SK-N-SH (cell line): ENCODE results near the gene SPG11. TPM values are rescaled to one million over a fixed set of nuclear protein-coding genes. Genes with fewer than 3 reads are reported as not detected.
A peak's percentile ranks its signal among the peaks of the same experiment; 100 is the strongest.

Experiments
- CTCF ChIA-PET: fragments of 300-600, 350-600 bp; formaldehyde crosslinking; extraction: SDS; loops from one replicate; lab custom pipeline; 2021; lab: Yijun Ruan, JAX
- POLR2A ChIA-PET: fragments of 350-600 bp; sonication (Branson Sonifier 250); formaldehyde crosslinking; extraction: SDS; loops from one replicate; lab custom pipeline; 2020; ENCODE audit warnings: antibody characterized with exemption, inconsistent platforms; lab: Yijun Ruan, JAX
- DNase-seq: peaks from one replicate; pipeline ENCODE4 v3.0.0; 2012
- H2AFZ ChIP-seq: fragments of 200-600 bp; sonication (generic); 2 replicates; pipeline ENCODE4 v1.8.1; 2016; ENCODE audit warnings: antibody characterized with exemption, mild to moderate bottlenecking, low read depth
- H3F3A ChIP-seq: fragments of 200-600 bp; sonication (generic); replicated peaks from 2 replicates; pipeline ENCODE3; 2016; ENCODE audit warnings: antibody characterized with exemption, mild to moderate bottlenecking; ENCODE audit not compliant: insufficient read depth
- H3K27ac ChIP-seq, 2 experiments: fragments of 200-500 bp in 1 of 2; fragments of 200-600 bp in 1 of 2; sonication (Bioruptor generic) in 1 of 2; sonication (generic), shearing (Covaris generic) in 1 of 2; 2 replicates each; pipeline versions ENCODE4 v1.5.1 to v1.6.1; 2014 to 2016; ENCODE audit warnings: low read depth in 2 of 2, inconsistent platforms in 1 of 2, low read length in 1 of 2, mild to moderate bottlenecking in 1 of 2, mixed read lengths in 1 of 2
- H3K27me3 ChIP-seq: fragments of 200-600 bp; sonication (generic), shearing (Covaris generic); 2 replicates; pipeline ENCODE4 v1.6.1; 2016; ENCODE audit warnings: mixed run types; ENCODE audit not compliant: insufficient read depth
- H3K36me3 ChIP-seq, 2 experiments: fragments of 200-500 bp in 1 of 2; fragments of 200-600 bp in 1 of 2; sonication (Bioruptor generic) in 1 of 2; sonication (generic) in 1 of 2; replicated peaks in 1 of 2; 2 replicates each; pipeline versions ENCODE3 to v1.5.1; 2014 to 2016; ENCODE audit warnings: low read length in 1 of 2, mild to moderate bottlenecking in 1 of 2; ENCODE audit not compliant: insufficient read depth in 2 of 2, control insufficient read depth in 1 of 2
- H3K4me1 ChIP-seq, 2 experiments: fragments of 200-500 bp in 1 of 2; fragments of 200-600 bp in 1 of 2; sonication (Bioruptor generic) in 1 of 2; sonication (generic), shearing (Covaris generic) in 1 of 2; 2 replicates each; pipeline versions ENCODE4 v1.5.1 to v1.6.1; 2014 to 2016; ENCODE audit warnings: low read depth in 1 of 2, low read length in 1 of 2, mixed run types in 1 of 2; ENCODE audit not compliant: insufficient read depth in 2 of 2, control insufficient read depth in 1 of 2
- H3K4me2 ChIP-seq: fragments of 200-600 bp; sonication (generic), shearing (Covaris generic); 2 replicates; pipeline ENCODE4 v1.6.1; 2017; ENCODE audit warnings: mixed run types
- H3K4me3 ChIP-seq, 2 experiments: fragments of 200-500 bp in 1 of 2; fragments of 200-600 bp in 1 of 2; sonication (Bioruptor generic) in 1 of 2; sonication (generic), shearing (Covaris generic) in 1 of 2; 2 replicates each; pipeline versions ENCODE4 v1.5.1 to v1.8.1; 2014 to 2016; ENCODE audit warnings: low read depth in 2 of 2, inconsistent platforms in 1 of 2, low read length in 1 of 2, mild to moderate bottlenecking in 1 of 2, mixed read lengths in 1 of 2, moderate library complexity in 1 of 2
- H3K79me2 ChIP-seq: fragments of 200-600 bp; sonication (generic); 2 replicates; pipeline ENCODE4 v1.8.1; 2017; ENCODE audit warnings: mild to moderate bottlenecking; ENCODE audit not compliant: insufficient read depth
- H3K9ac ChIP-seq: fragments of 200-600 bp; sonication (generic); 2 replicates; pipeline ENCODE4 v1.6.1; 2017; ENCODE audit warnings: mixed run types
- H3K9me2 ChIP-seq: fragments of 200-600 bp; sonication (generic); 2 replicates; pipeline ENCODE4 v1.6.1; 2017; ENCODE audit warnings: mixed run types
- H3K9me3 ChIP-seq: fragments of 200-600 bp; sonication (generic); 2 replicates; pipeline ENCODE4 v1.6.1; 2017; ENCODE audit warnings: mixed run types, mild to moderate bottlenecking, moderate library complexity
- H4K20me1 ChIP-seq: fragments of 200-600 bp; sonication (generic); 2 replicates; pipeline ENCODE4 v1.6.1; 2017; ENCODE audit warnings: mild to moderate bottlenecking, mixed run types; ENCODE audit not compliant: insufficient read depth
- CHD2 ChIP-seq: fragments of 150-350 bp; IDR thresholded peaks from 2 replicates; pipeline ENCODE4 v1.6.1; 2018; ENCODE audit warnings: low read length; ENCODE audit not compliant: partially characterized antibody
- EZH2phosphoT487 ChIP-seq: fragments of 200-600 bp; sonication (generic); IDR thresholded peaks from 2 replicates; pipeline ENCODE4 v1.6.1; 2017; ENCODE audit warnings: low read depth, mixed run types, mild to moderate bottlenecking, antibody characterized with exemption, moderate library complexity, borderline replicate concordance
- JUND ChIP-seq: IDR thresholded peaks from 2 replicates; pipeline ENCODE4 v1.4.0; 2012
- SIN3A ChIP-seq: IDR thresholded peaks from 2 replicates; pipeline ENCODE4 v1.6.1; 2012; ENCODE audit warnings: low read depth, mild to moderate bottlenecking, low read length, moderate library complexity, borderline replicate concordance
- TEAD4 ChIP-seq: IDR thresholded peaks from 2 replicates; pipeline ENCODE4 v1.4.0; 2012; ENCODE audit warnings: mild to moderate bottlenecking, borderline replicate concordance; ENCODE audit not compliant: insufficient read depth
- YY1 ChIP-seq: IDR thresholded peaks from 2 replicates; pipeline ENCODE4 v1.4.0; 2012; ENCODE audit warnings: low read depth, mild to moderate bottlenecking
- WGBS: methylation state at CpG from one replicate; pipeline ENCODE4 v1.1.6; 2017; ENCODE audit warnings: low lambda C conversion rate; 5-methylcytosine and 5-hydroxymethylcytosine counted together
- polyA plus RNA-seq, 3 experiments: library from polyadenylated mRNA; depleted of rRNA; stranded (reverse); fragments of >200 nt; gene quantifications; 2 replicates each; pipeline ENCODE4 v1.2.3, GENCODE V29; 2012
- TF ChIP-seq, protein P1 (sequence below): IDR thresholded peaks from 2 replicates; pipeline ENCODE4 v1.4.0; 2012; ENCODE audit warnings: low read depth, borderline replicate concordance
- TF ChIP-seq, protein P2 (sequence below): fragments of 200-600 bp; sonication (generic); IDR thresholded peaks from 2 replicates; pipeline ENCODE4 v1.6.1; 2017; ENCODE audit warnings: antibody characterized with exemption, mild to moderate bottlenecking, moderate library complexity
- TF ChIP-seq, protein P3 (sequence below): IDR thresholded peaks from 2 replicates; pipeline ENCODE4 v1.4.0; 2012; ENCODE audit warnings: low read depth, borderline replicate concordance
- TF ChIP-seq, protein P4 (sequence below): IDR thresholded peaks from 2 replicates; pipeline ENCODE4 v1.4.0; 2012; ENCODE audit warnings: low read depth

SPG11 gene
- polyA plus RNA-seq, 1 of the 3 experiments (the other 2 are of a cell fraction) = 36.3 TPM

DNA sequence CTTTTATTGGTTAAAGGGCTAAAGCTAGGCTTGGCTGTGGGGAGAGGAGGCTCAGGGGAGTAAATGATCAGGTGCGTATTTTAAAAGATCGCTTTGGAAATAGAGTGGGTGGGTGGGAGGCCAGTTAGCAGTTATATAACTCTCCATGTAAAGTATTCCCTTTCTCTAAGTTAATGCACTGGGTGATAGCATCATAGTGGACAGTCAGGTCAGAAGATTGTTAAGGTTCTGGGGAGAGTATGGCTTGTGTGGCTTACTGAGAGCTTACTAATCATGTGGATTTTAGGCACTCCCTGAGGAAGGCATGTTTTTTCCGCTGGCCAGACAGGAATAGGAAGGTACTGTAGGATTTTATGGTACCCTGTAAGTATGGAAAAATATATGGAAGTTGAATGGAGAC, 132.8 kb downstream of the SPG11 start:
- ChIA-PET POLR2A (no interaction called here), CTCF (interaction anchor here (0.7 kb wide), 1 partner anchor 15 kb away, joined by 4 read pairs; no protein-coding TSS in a partner anchor)
- Histone ChIP-seq H2AFZ (no peak overlapping the region), H3K4me3 (no peak overlapping the region), H3K36me3 (peaks cover 22 to 34% of the 10 kb centered on the region in 2 experiments), H3K79me2 (peaks cover 8% of the 10 kb centered on the region), H3K27ac (no peak overlapping the region), H3K4me2 (no peak overlapping the region), H3K4me1 (peaks cover 0 to 8% of the 10 kb centered on the region in 2 experiments; a peak in 1 of 4 replicates), H4K20me1 (no peaks in the 10 kb centered on the region), H3F3A (peaks cover 20% of the 10 kb centered on the region), H3K9me2 (no peaks in the 10 kb centered on the region), H3K27me3 (no peaks in the 10 kb centered on the region), H3K9ac (no peak overlapping the region), H3K9me3 (no peaks in the 10 kb centered on the region)
- no peak for TF ChIP-seq TEAD4
- 0 out of 2 replicates have a peak, but pooled peaks have one; percentile 3 for TF ChIP-seq JUND
- 97% methylated on average over 3 of the region's 3 CpGs for WGBS
- DNase-seq = no peak

DNA sequence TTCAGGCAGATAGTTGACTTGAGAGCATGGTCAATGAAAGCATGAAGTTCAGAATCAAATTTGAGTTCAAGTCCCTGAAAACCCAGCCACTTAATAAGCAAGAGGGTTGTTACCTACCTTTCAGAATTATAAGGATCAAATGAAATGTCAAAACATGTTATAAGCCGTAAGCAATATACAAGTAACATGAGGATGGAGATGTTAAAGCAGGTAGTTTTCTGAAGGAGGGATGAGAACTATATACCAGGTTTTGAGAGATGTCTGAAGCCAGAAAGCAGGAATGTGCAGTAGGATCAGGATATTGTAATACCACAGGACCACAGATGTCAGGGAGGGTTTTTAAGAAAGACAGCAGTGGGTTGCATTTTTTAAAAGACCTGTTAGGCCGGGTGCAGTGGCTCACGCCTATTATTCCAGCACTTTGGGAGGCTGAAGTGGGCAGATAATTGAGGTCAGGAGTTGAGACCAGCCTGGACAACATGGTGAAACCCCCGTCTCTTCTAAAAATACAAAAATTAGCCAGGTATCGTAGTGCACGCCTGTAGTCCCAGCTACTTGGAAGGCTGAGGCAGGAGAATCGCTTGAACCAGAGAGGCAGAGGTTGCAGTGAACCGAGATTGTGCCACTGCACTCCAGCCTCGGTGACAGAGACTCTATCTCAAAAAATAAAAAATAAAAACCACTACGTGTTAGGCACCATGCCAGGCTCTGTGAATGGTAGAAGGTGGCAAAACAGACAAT, 133.4 kb downstream of the SPG11 start:
- Histone ChIP-seq H4K20me1 (no peaks in the 10 kb centered on the region), H3K27me3 (no peaks in the 10 kb centered on the region), H3K9ac (no peak overlapping the region), H3K36me3 (peaks cover 26 to 40% of the 10 kb centered on the region in 2 experiments), H3K4me1 (peaks cover 0 to 2% of the 10 kb centered on the region in 2 experiments; a peak in 1 of 4 replicates), H3K9me3 (no peaks in the 10 kb centered on the region), H3F3A (peaks cover 26% of the 10 kb centered on the region), H3K4me3 (no peak overlapping the region), H3K27ac (no peak overlapping the region), H3K79me2 (peaks cover 6% of the 10 kb centered on the region; the same call in 1 of the 2 replicates), H3K9me2 (no peaks in the 10 kb centered on the region), H3K4me2 (no peak overlapping the region), H2AFZ (no peak overlapping the region)
- ChIA-PET CTCF (interaction anchor here (0.7 to 1.2 kb wide), 2 partner anchors 9 to 16 kb away, joined by 4 read pairs; no protein-coding TSS in a partner anchor), POLR2A (no interaction called here)
- no peak for DNase-seq
- TF ChIP-seq SIN3A (no peak), EZH2phosphoT487 (no peak), YY1 (no peak), TEAD4 (no peak), CHD2 (no peak)
- TF ChIP-seq, protein P1, sequence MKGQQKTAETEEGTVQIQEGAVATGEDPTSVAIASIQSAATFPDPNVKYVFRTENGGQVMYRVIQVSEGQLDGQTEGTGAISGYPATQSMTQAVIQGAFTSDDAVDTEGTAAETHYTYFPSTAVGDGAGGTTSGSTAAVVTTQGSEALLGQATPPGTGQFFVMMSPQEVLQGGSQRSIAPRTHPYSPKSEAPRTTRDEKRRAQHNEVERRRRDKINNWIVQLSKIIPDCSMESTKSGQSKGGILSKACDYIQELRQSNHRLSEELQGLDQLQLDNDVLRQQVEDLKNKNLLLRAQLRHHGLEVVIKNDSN = no peak
- TF ChIP-seq, protein P2, sequence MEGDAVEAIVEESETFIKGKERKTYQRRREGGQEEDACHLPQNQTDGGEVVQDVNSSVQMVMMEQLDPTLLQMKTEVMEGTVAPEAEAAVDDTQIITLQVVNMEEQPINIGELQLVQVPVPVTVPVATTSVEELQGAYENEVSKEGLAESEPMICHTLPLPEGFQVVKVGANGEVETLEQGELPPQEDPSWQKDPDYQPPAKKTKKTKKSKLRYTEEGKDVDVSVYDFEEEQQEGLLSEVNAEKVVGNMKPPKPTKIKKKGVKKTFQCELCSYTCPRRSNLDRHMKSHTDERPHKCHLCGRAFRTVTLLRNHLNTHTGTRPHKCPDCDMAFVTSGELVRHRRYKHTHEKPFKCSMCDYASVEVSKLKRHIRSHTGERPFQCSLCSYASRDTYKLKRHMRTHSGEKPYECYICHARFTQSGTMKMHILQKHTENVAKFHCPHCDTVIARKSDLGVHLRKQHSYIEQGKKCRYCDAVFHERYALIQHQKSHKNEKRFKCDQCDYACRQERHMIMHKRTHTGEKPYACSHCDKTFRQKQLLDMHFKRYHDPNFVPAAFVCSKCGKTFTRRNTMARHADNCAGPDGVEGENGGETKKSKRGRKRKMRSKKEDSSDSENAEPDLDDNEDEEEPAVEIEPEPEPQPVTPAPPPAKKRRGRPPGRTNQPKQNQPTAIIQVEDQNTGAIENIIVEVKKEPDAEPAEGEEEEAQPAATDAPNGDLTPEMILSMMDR = no peak
- TF ChIP-seq, protein P3, sequence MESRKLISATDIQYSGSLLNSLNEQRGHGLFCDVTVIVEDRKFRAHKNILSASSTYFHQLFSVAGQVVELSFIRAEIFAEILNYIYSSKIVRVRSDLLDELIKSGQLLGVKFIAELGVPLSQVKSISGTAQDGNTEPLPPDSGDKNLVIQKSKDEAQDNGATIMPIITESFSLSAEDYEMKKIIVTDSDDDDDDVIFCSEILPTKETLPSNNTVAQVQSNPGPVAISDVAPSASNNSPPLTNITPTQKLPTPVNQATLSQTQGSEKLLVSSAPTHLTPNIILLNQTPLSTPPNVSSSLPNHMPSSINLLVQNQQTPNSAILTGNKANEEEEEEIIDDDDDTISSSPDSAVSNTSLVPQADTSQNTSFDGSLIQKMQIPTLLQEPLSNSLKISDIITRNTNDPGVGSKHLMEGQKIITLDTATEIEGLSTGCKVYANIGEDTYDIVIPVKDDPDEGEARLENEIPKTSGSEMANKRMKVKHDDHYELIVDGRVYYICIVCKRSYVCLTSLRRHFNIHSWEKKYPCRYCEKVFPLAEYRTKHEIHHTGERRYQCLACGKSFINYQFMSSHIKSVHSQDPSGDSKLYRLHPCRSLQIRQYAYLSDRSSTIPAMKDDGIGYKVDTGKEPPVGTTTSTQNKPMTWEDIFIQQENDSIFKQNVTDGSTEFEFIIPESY = no peak
- TF ChIP-seq, protein P4, sequence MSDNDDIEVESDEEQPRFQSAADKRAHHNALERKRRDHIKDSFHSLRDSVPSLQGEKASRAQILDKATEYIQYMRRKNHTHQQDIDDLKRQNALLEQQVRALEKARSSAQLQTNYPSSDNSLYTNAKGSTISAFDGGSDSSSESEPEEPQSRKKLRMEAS = no peak
- WGBS = 93% methylated on average over 10 of the region's 10 CpGs
